ENCODE results near the gene HRAS. TPM values are rescaled to one million over a fixed set of nuclear protein-coding genes. Genes with fewer than 3 reads are reported as not detected.

Gene HRAS
- total RNA-seq, 1 experiment from 2014 or later, result 104 TPM

DNA sequence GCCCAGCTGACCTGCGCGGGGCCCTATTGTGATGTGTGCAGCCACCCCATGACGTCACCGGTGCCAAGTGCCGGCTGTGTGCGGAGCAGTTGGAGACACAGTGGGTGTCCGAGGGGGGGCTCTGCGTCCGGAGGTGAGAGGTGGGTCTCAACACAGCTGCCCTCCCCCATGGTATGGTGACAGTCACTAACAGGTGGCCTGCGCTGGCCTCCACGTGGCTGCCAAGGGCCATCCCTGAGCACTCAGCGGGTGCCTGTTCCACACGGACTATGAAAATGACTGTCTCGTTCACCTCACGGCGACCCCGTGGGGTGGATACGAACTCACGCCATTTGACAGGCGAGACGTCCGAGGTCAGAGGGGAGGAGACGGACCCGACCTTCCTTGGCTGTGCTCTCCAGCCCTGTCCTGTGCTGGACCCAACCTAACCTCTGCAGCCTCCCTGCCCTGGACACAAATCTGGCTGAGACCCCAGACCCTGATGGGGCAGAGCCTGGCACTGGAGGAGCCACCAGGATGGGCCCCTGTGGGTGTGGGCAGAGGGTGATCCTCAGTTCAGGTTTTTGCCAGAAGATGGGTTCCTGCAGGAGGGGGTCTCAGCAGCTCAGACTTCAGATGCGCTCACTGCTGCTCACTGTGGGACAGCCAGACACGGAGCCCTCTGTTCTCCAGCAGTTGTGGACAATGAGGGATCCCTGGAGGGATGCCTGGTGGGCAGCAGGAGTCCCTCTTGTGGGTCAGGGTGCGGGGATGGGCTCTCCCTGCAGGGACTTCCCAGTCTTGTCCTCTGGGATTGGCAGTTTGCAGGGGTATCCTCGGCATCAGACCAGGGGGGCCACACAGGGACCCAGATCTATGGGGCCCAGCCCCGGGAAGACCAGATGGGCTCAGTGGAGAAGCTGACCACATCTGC, 6.3 kb downstream of the HRAS start (continued):
- TF ChIP-seq SRF (IDR thresholded peaks at IDR 0.05; ENCODE audit: low read depth) (no peak), EZH2 (IDR thresholded peaks at IDR 0.05) (no peak), EGR1 (IDR thresholded peaks at IDR 0.05; ENCODE audit: low read depth) (no peak)
- TF ChIP-seq, protein P1, sequence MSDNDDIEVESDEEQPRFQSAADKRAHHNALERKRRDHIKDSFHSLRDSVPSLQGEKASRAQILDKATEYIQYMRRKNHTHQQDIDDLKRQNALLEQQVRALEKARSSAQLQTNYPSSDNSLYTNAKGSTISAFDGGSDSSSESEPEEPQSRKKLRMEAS (IDR thresholded peaks at IDR 0.05), result no peak

DNA sequence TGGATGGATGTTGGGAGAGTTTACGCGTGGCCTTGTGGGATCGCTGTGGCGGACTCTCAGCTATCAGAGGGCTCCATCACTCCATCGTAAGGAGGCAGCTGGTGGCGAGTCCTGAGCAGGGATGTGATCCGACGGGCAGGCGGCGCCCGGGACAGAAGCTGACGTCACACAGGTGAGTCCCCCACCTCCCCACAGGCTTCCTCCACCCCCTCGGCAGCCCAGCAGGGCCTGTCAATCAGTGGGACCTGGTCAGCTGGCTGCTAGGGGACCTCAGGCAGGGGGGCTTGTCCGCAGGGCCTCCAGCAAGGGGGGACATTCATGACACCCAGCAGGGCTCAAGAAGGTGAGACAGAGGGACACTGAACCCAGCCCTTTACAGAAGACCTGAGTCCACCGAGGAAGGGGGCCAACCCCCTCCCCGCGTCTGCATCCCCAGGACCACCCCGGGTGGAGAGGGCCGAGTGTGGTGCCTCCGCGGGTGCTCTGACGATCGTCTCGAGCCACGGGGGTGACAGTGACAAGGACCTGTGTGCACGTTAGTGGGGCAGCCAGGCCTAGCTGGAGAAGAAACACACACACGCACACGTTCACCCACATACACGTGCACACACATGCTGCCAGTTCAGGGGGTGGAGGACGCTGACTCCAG, 7.1 kb downstream of the HRAS start:
- no peak for DNase-seq (ENCODE audit: low read depth, low spot score)
- Histone ChIP-seq H3K4me2 (ENCODE audit: low read length) (no peak overlapping the region), H3K9ac (ENCODE audit: low read length) (no peak overlapping the region), H3K4me3 (replicated peaks in 1 of 2; ENCODE audit: low read depth in 1 of 2, low read length in 2 of 2) (no peak overlapping the region), H3K79me2 (ENCODE audit: insufficient read depth, low read length) (peaks cover 9% of the 10 kb centered on the region; the same call in 1 of the 2 replicates), H4K20me1 (ENCODE audit: insufficient read depth) (no peaks in the 10 kb centered on the region), H3K27me3 (ENCODE audit: insufficient read depth, low read length) (no peaks in the 10 kb centered on the region), H3K36me3 (ENCODE audit: control insufficient read depth in 1 of 2, insufficient read depth in 2 of 2, low read length in 2 of 2) (peaks cover 0 to 18% of the 10 kb centered on the region in 2 experiments; a peak in 2 of 4 replicates), H3K9me2 (ENCODE audit: insufficient read depth) (no peaks in the 10 kb centered on the region), H2AFZ (ENCODE audit: low read depth, low read length, poor library complexity, severe bottlenecking) (no peak overlapping the region), H3K27ac (ENCODE audit: low read depth, low read length) (no peak overlapping the region), H3K4me1 (ENCODE audit: control insufficient read depth in 1 of 2, insufficient read depth in 2 of 2, low read length in 2 of 2) (no peaks in the 10 kb centered on the region), H3K9me3 (ENCODE audit: control insufficient read depth in 1 of 2, insufficient read depth in 1 of 2, low read depth in 1 of 2, low read length in 2 of 2) (no peaks in the 10 kb centered on the region)
- no peak for ATAC-seq
- ChIA-PET POLR2A (no interaction called here), CTCF (no interaction called here), RAD21 (ENCODE audit: low non-redundant PET in 1 of 2, low total read pairs in 2 of 2, uncharacterized antibody in 2 of 2, unreplicated experiment in 2 of 2) (no interaction called here)
- BruUV-seq (replicated peaks), result no TSS peak
- intact Hi-C loops (cut with micrococcal nuclease), result no loop called here
- TF ChIP-seq, protein P2, sequence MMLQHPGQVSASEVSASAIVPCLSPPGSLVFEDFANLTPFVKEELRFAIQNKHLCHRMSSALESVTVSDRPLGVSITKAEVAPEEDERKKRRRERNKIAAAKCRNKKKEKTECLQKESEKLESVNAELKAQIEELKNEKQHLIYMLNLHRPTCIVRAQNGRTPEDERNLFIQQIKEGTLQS (IDR thresholded peaks at IDR 0.05), result no peak
- TF ChIP-seq ZFX (IDR thresholded peaks at IDR 0.05), result no peak
- no peak for TF ChIP-seq POLR2A (IDR thresholded peaks at IDR 0.05; ENCODE audit: borderline replicate concordance, extremely low read depth, insufficient read depth, insufficient read length)
- no peak for TF ChIP-seq EGR1 (IDR thresholded peaks at IDR 0.05; ENCODE audit: low read depth)
- TF ChIP-seq, protein P3, sequence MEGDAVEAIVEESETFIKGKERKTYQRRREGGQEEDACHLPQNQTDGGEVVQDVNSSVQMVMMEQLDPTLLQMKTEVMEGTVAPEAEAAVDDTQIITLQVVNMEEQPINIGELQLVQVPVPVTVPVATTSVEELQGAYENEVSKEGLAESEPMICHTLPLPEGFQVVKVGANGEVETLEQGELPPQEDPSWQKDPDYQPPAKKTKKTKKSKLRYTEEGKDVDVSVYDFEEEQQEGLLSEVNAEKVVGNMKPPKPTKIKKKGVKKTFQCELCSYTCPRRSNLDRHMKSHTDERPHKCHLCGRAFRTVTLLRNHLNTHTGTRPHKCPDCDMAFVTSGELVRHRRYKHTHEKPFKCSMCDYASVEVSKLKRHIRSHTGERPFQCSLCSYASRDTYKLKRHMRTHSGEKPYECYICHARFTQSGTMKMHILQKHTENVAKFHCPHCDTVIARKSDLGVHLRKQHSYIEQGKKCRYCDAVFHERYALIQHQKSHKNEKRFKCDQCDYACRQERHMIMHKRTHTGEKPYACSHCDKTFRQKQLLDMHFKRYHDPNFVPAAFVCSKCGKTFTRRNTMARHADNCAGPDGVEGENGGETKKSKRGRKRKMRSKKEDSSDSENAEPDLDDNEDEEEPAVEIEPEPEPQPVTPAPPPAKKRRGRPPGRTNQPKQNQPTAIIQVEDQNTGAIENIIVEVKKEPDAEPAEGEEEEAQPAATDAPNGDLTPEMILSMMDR (IDR thresholded peaks at IDR 0.05 in 2 of 3, conservative IDR thresholded peaks at IDR 0.05 in 1 of 3; ENCODE audit: borderline replicate concordance in 1 of 3, insufficient read depth in 1 of 3, low read depth in 2 of 3, low read length in 2 of 3), result no peak
- no peak for TF ChIP-seq RAD21 (IDR thresholded peaks at IDR 0.05; ENCODE audit: low read depth)
- TF ChIP-seq POLR2AphosphoS5 (IDR thresholded peaks at IDR 0.05; ENCODE audit: low read depth, low read length), result no peak
- TF ChIP-seq TCF7L2 (IDR thresholded peaks at IDR 0.05; ENCODE audit: borderline replicate concordance, extremely low read depth, insufficient read depth, insufficient read length), result no peak
- TF ChIP-seq CBX3 (IDR thresholded peaks at IDR 0.05; ENCODE audit: low read depth), result no peak
- TF ChIP-seq, protein P4, sequence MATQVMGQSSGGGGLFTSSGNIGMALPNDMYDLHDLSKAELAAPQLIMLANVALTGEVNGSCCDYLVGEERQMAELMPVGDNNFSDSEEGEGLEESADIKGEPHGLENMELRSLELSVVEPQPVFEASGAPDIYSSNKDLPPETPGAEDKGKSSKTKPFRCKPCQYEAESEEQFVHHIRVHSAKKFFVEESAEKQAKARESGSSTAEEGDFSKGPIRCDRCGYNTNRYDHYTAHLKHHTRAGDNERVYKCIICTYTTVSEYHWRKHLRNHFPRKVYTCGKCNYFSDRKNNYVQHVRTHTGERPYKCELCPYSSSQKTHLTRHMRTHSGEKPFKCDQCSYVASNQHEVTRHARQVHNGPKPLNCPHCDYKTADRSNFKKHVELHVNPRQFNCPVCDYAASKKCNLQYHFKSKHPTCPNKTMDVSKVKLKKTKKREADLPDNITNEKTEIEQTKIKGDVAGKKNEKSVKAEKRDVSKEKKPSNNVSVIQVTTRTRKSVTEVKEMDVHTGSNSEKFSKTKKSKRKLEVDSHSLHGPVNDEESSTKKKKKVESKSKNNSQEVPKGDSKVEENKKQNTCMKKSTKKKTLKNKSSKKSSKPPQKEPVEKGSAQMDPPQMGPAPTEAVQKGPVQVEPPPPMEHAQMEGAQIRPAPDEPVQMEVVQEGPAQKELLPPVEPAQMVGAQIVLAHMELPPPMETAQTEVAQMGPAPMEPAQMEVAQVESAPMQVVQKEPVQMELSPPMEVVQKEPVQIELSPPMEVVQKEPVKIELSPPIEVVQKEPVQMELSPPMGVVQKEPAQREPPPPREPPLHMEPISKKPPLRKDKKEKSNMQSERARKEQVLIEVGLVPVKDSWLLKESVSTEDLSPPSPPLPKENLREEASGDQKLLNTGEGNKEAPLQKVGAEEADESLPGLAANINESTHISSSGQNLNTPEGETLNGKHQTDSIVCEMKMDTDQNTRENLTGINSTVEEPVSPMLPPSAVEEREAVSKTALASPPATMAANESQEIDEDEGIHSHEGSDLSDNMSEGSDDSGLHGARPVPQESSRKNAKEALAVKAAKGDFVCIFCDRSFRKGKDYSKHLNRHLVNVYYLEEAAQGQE (IDR thresholded peaks at IDR 0.05; ENCODE audit: low read depth), result no peak
- TF ChIP-seq CEBPB (IDR thresholded peaks at IDR 0.05; ENCODE audit: low read depth), result no peak
- TF ChIP-seq, protein P1 (IDR thresholded peaks at IDR 0.05), result no peak
- TF ChIP-seq EZH2phosphoT487 (IDR thresholded peaks at IDR 0.05; ENCODE audit: borderline replicate concordance), result no peak
- no peak for TF ChIP-seq YY1 (IDR thresholded peaks at IDR 0.05; ENCODE audit: extremely low read depth, insufficient replicate concordance, low read depth, low read length)
- TF ChIP-seq ZNF274 (IDR thresholded peaks at IDR 0.05; ENCODE audit: low read depth, low read length), result no peak
- no peak for TF ChIP-seq ELF1 (IDR thresholded peaks at IDR 0.05; ENCODE audit: borderline replicate concordance, low read depth)

All from HCT116 (cell line).